IMR-90 (cell line): ENCODE measurements around the gene ETFA. TPM values are rescaled to one million over a fixed set of nuclear protein-coding genes. Genes with fewer than 3 reads are reported as not detected.

Experiments used
- ATAC-seq: fragments of 200-7000 bp; cut with Tn5 transposase; 2 replicates; pipeline ENCODE4 v1.9.1; 2020; ENCODE audit warnings: low read depth, mild to moderate bottlenecking, moderate library complexity
- BruUV-seq: library from RNA; stranded (reverse); fragments of 400-500 nt; replicated peaks from 2 replicates; lab custom pipeline; 2021; lab: Mats Ljungman, UMichigan
- CTCF ChIA-PET: fragments of 300-600 bp; formaldehyde crosslinking; extraction: SDS; loops from one replicate; lab custom pipeline; 2021; ENCODE audit warnings: antibody characterized with exemption; lab: Yijun Ruan, JAX
- POLR2A ChIA-PET: fragments of 300-600 bp; sonication (Branson Sonifier 250); formaldehyde crosslinking; loops from one replicate; lab custom pipeline; 2022; ENCODE audit warnings: antibody characterized with exemption; ENCODE audit not compliant: unreplicated experiment; lab: Charles Lee
- DNase-seq: peaks from one replicate; pipeline ENCODE4 v3.0.0; 2013
- H2AFZ ChIP-seq: replicated peaks from 2 replicates; pipeline ENCODE3; 2013; ENCODE audit warnings: low read length, mild to moderate bottlenecking; ENCODE audit not compliant: poor library complexity
- H2AK5ac ChIP-seq: 2 replicates; pipeline ENCODE4 v1.6.1; 2013; ENCODE audit warnings: low read depth, low read length, inconsistent platforms
- H2AK9ac ChIP-seq: replicated peaks from 2 replicates; pipeline ENCODE3; 2013; ENCODE audit warnings: mild to moderate bottlenecking, low read depth, low read length, moderate library complexity; ENCODE audit not compliant: poor library complexity
- H2BK120ac ChIP-seq: 2 replicates; pipeline ENCODE4 v1.6.1; 2013; ENCODE audit warnings: low read depth, low read length, inconsistent platforms
- H2BK15ac ChIP-seq: 3 replicates; pipeline ENCODE4 v1.6.1; 2013; ENCODE audit warnings: low read depth, low read length, inconsistent platforms
- H2BK20ac ChIP-seq: 2 replicates; pipeline ENCODE4 v1.6.1; 2013; ENCODE audit warnings: low read depth, mild to moderate bottlenecking, inconsistent platforms, low read length, moderate library complexity
- H2BK5ac ChIP-seq: 2 replicates; pipeline ENCODE4 v1.6.1; 2013; ENCODE audit warnings: mild to moderate bottlenecking, low read depth, low read length, inconsistent platforms; ENCODE audit not compliant: poor library complexity, severe bottlenecking
- H3K14ac ChIP-seq: replicated peaks from 2 replicates; pipeline ENCODE4 v1.6.1; 2013; ENCODE audit warnings: low read depth, low read length, inconsistent platforms
- H3K18ac ChIP-seq: 2 replicates; pipeline ENCODE4 v1.6.1; 2013; ENCODE audit warnings: low read depth, low read length, control low read depth
- H3K23ac ChIP-seq: 2 replicates; pipeline ENCODE4 v1.6.1; 2013; ENCODE audit warnings: low read depth, low read length, inconsistent platforms
- H3K27ac ChIP-seq: 2 replicates; pipeline ENCODE4 v1.5.1; 2013; ENCODE audit warnings: mild to moderate bottlenecking, control low read depth, low read length; ENCODE audit not compliant: insufficient read depth
- H3K27me3 ChIP-seq: 2 replicates; pipeline ENCODE4 v1.6.1; 2013; ENCODE audit warnings: low read length; ENCODE audit not compliant: control insufficient read depth, insufficient read depth
- H3K36me3 ChIP-seq: 2 replicates; pipeline ENCODE4 v1.6.1; 2013; ENCODE audit warnings: low read length, mixed read lengths; ENCODE audit not compliant: control insufficient read depth, insufficient read depth
- H3K4ac ChIP-seq: 2 replicates; pipeline ENCODE4 v1.6.1; 2013; ENCODE audit warnings: low read depth, low read length, inconsistent platforms
- H3K4me1 ChIP-seq: 2 replicates; pipeline ENCODE4 v1.6.1; 2013; ENCODE audit warnings: low read length, mixed read lengths; ENCODE audit not compliant: control insufficient read depth, insufficient read depth
- H3K4me2 ChIP-seq: 2 replicates; pipeline ENCODE4 v1.6.1; 2013; ENCODE audit warnings: low read depth, mild to moderate bottlenecking, control low read depth, low read length, moderate library complexity
- H3K4me3 ChIP-seq: 2 replicates; pipeline ENCODE4 v1.5.1; 2013; ENCODE audit warnings: low read depth, mild to moderate bottlenecking, control low read depth, low read length, moderate library complexity; ENCODE audit not compliant: insufficient read depth
- H3K56ac ChIP-seq: 2 replicates; pipeline ENCODE4 v1.6.1; 2013; ENCODE audit warnings: low read length, inconsistent platforms; ENCODE audit not compliant: insufficient read depth; ENCODE audit errors: extremely low read depth
- H3K79me1 ChIP-seq, 2 experiments: 2 replicates each; pipeline ENCODE4 v1.6.1; 2013; ENCODE audit warnings: low read length in 2 of 2, inconsistent platforms in 1 of 2, low read depth in 1 of 2
- H3K9ac ChIP-seq: 2 replicates; pipeline ENCODE4 v1.6.1; 2013; ENCODE audit warnings: low read depth, low read length, control low read depth
- H3K9me1 ChIP-seq: 2 replicates; pipeline ENCODE4 v1.6.1; 2013; ENCODE audit warnings: low read length, inconsistent platforms; ENCODE audit not compliant: insufficient read depth
- H3K9me3 ChIP-seq: 2 replicates; pipeline ENCODE4 v1.6.1; 2013; ENCODE audit warnings: low read length; ENCODE audit not compliant: control insufficient read depth, insufficient read depth
- H4K20me1 ChIP-seq: 2 replicates; pipeline ENCODE4 v1.6.1; 2013; ENCODE audit warnings: low read length, inconsistent platforms; ENCODE audit not compliant: insufficient read depth
- H4K5ac ChIP-seq: 2 replicates; pipeline ENCODE4 v1.6.1; 2013; ENCODE audit warnings: mild to moderate bottlenecking, low read depth, low read length, control low read depth
- H4K8ac ChIP-seq, 2 experiments: 2 replicates each; pipeline ENCODE4 v1.6.1; 2013; ENCODE audit warnings: low read depth in 2 of 2, low read length in 2 of 2, control low read depth in 1 of 2, inconsistent platforms in 1 of 2
- H4K91ac ChIP-seq: 2 replicates; pipeline ENCODE4 v1.6.1; 2013; ENCODE audit warnings: low read depth, low read length, inconsistent platforms; ENCODE audit not compliant: insufficient read depth
- CHD1 ChIP-seq: IDR thresholded peaks from 2 replicates; pipeline ENCODE4 v1.6.1; 2012; ENCODE audit warnings: low read depth, low read length, improper control_type of control experiment
- WGBS, 2 experiments: methylation state at CpG; one replicate each; pipeline versions ENCODE4 v1.1.5 to v1.1.7; 2013; ENCODE audit warnings: missing lambda C conversion rate in 2 of 2; ENCODE audit not compliant: insufficient read length in 1 of 2; ENCODE audit errors: extremely low coverage in 2 of 2; 5-methylcytosine and 5-hydroxymethylcytosine counted together
- dilution Hi-C: fragments of 300-500 bp; cut with HindIII; formaldehyde crosslinking; loops from one replicate; pipeline ENCODE4 v1.14.3; 2018; ENCODE audit warnings: low sequenced_read_pairs; ENCODE audit not compliant: unreplicated experiment
- in situ Hi-C: fragments of 300-500 bp; cut with MboI; formaldehyde crosslinking; loops from 3 replicates; pipeline ENCODE4 v1.14.3; 2019; ENCODE audit warnings: low sequenced_read_pairs, inconsistent platforms, mixed read lengths
- intact Hi-C: fragments of 100-400 bp; cut with micrococcal nuclease; formaldehyde crosslinking; loops from 2 replicates; pipeline ENCODE4 v1.10.0; 2022
- polyA plus RNA-seq, 3 experiments: library from polyadenylated mRNA; depleted of rRNA; stranded (reverse); fragments of >200 nt; gene quantifications; 2 replicates each; pipeline ENCODE4 v1.2.3, GENCODE V29; 2012; ENCODE audit warnings: low replicate concordance in 1 of 3
- total RNA-seq: library from RNA; depleted of rRNA; stranded (reverse); fragments of >200 nt; gene quantifications from 2 replicates; pipeline ENCODE4 v1.2.3, GENCODE V29; 2012

Gene ETFA
- total and polyA plus RNA-seq, 2 of the 4 experiments (the other 2 are of a cell fraction): 115 to 172 TPM

DNA sequence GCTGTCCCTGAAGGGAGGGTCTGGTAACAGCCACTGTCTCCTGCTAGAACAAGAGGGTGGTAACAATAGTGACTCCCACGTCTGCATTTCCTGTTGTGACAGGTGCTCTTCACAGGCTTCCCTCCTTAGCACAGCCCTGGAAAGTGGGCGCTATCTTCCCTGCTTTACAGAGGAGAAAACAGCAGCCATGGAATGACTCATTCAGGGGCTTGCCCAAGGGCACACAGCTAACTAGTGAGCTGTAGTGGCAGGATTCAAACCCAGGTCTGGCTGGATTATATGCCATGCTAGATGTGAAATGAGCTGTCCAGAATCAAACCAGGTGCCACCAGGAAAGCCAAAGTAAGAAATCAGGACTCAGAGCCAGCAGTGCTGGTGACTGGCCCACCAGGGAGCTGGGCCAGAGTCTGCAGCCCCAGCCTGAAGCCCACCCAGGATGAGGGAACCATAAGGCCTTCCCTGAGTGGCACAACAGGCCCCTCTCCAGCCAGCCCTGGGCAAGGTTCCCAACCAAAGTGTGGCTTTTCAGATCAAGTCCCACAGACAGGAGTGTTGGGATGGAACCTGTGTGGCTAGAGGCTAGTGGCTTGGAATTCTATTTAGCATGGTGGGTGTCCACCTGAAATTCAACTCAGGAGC, 102.4 kb downstream of the ETFA start:
- no peak overlapping the region for H2BK120ac ChIP-seq
- no peak overlapping the region for H3K9ac ChIP-seq
- in situ Hi-C loops (no loop called here), dilution Hi-C loops (no loop called here), intact Hi-C loops (no loop called here)
- ATAC-seq: peak; percentile 21; the same call in 1 of the 2 replicates
- H4K8ac ChIP-seq: no peak overlapping the region
- no TSS peak for BruUV-seq
- H3K23ac ChIP-seq: no peak overlapping the region
- H3K18ac ChIP-seq: no peak overlapping the region
- H3K14ac ChIP-seq: no peak overlapping the region
- H2AFZ ChIP-seq: no peak overlapping the region
- no peaks in the 10 kb centered on the region for H3K27me3 ChIP-seq
- no peak overlapping the region for H3K4me3 ChIP-seq
- H3K9me3 ChIP-seq: no peaks in the 10 kb centered on the region
- DNase-seq: peak; percentile 31
- no peak overlapping the region for H3K4me2 ChIP-seq
- no peak overlapping the region for H2BK5ac ChIP-seq
- H2BK20ac ChIP-seq: no peak overlapping the region
- H4K20me1 ChIP-seq: no peaks in the 10 kb centered on the region; the same call in 1 of the 2 replicates
- ChIA-PET CTCF (no interaction called here), POLR2A (no interaction called here)
- no peak overlapping the region for H2AK5ac ChIP-seq
- no peak overlapping the region for H3K4ac ChIP-seq
- no peak overlapping the region for H3K27ac ChIP-seq
- WGBS, 2 experiments: 100% methylated on average over 1 of the region's 2 CpGs; no CpG with 5 or more reads in 1 of the 2 experiments
- H3K9me1 ChIP-seq: peaks cover 4% of the 10 kb centered on the region; the same call in 1 of the 2 replicates
- H4K91ac ChIP-seq: no peak overlapping the region
- no peaks in the 10 kb centered on the region for H3K4me1 ChIP-seq
- H3K36me3 ChIP-seq: peaks cover 19% of the 10 kb centered on the region
- no peak for TF ChIP-seq CHD1
- no peak overlapping the region for H4K5ac ChIP-seq
- H3K56ac ChIP-seq: no peak overlapping the region
- H2BK15ac ChIP-seq: no peak overlapping the region
- no peak overlapping the region for H2AK9ac ChIP-seq
- peaks cover 0 to 6% of the 10 kb centered on the region in 2 experiments; a peak in 1 of 4 replicates for H3K79me1 ChIP-seq
